CD4-positive, alpha-beta T cell (primary cell): ENCODE measurements around the gene PBX1. TPM values are rescaled to one million over a fixed set of nuclear protein-coding genes. Genes with fewer than 3 reads are reported as not detected.

ENCODE experiments used
- ATAC-seq: fragments of 200-7000 bp; cut with Tn5 transposase; one replicate; pipeline ENCODE4 v1.10.0; 2022; ENCODE audit warnings: mild to moderate bottlenecking; ENCODE audit not compliant: poor library complexity
- CTCF ChIA-PET: fragments of 350-600 bp; sonication (Branson Sonifier 250); formaldehyde crosslinking; loops from one replicate; lab custom pipeline; 2021; ENCODE audit warnings: antibody characterized with exemption, inconsistent platforms; lab: Charles Lee
- POLR2A ChIA-PET: fragments of 350-600 bp; sonication (Branson Sonifier 250); formaldehyde crosslinking; loops from one replicate; lab custom pipeline; 2021; ENCODE audit warnings: antibody characterized with exemption, inconsistent platforms; lab: Charles Lee
- DNase-seq, 14 experiments: peaks; one replicate each; pipeline ENCODE4 v3.0.0-alpha.2; 2013 to 2020; ENCODE audit warnings: mixed read lengths in 2 of 14
- H3K27ac ChIP-seq, 2 donors: one replicate each; pipeline versions ENCODE4 v1.5.1 to v1.7.0; 2013; ENCODE audit warnings: low read length in 2 of 2, low read depth in 1 of 2, mild to moderate bottlenecking in 1 of 2
- H3K27me3 ChIP-seq, 2 experiments: 1 replicate in 1 of 2; 2 replicates in 1 of 2; pipeline versions ENCODE4 v1.6.1 to v1.7.0; 2013; ENCODE audit warnings: low read length in 2 of 2, control low read depth in 1 of 2, mild to moderate bottlenecking in 1 of 2, moderate library complexity in 1 of 2; ENCODE audit not compliant: insufficient read depth in 2 of 2, control insufficient read depth in 1 of 2
- H3K36me3 ChIP-seq: one replicate; pipeline ENCODE4 v1.6.1; 2013; ENCODE audit warnings: low read length, control low read depth; ENCODE audit not compliant: insufficient read depth
- H3K4me1 ChIP-seq: one replicate; pipeline ENCODE4 v1.6.1; 2013; ENCODE audit warnings: low read length, control low read depth; ENCODE audit not compliant: insufficient read depth
- H3K4me3 ChIP-seq: one replicate; pipeline ENCODE4 v1.5.1; 2013; ENCODE audit warnings: mild to moderate bottlenecking, low read length, moderate library complexity
- H3K9me3 ChIP-seq, 2 experiments: 1 replicate in 1 of 2; 2 replicates in 1 of 2; pipeline versions ENCODE4 v1.6.1 to v1.7.0; 2013; ENCODE audit warnings: low read length in 2 of 2, mild to moderate bottlenecking in 2 of 2, control low read depth in 1 of 2, moderate library complexity in 1 of 2; ENCODE audit not compliant: control insufficient read depth in 1 of 2, insufficient read depth in 1 of 2
- H3K27ac Mint-ChIP-seq: one replicate; pipeline ENCODE4 v1.8.0; 2020; ENCODE audit warnings: mixed read lengths
- H3K27me3 Mint-ChIP-seq: one replicate; pipeline ENCODE4 v1.8.0; 2021; ENCODE audit warnings: mixed read lengths
- H3K36me3 Mint-ChIP-seq: one replicate; pipeline ENCODE4 v1.8.0; 2021; ENCODE audit warnings: low read depth, mixed read lengths
- H3K4me1 Mint-ChIP-seq: one replicate; pipeline ENCODE4 v1.8.0; 2021; ENCODE audit warnings: low read depth, mixed read lengths
- H3K4me3 Mint-ChIP-seq: one replicate; pipeline ENCODE4 v1.8.0; 2020; ENCODE audit warnings: mild to moderate bottlenecking, mixed read lengths
- H3K9me3 Mint-ChIP-seq: one replicate; pipeline ENCODE4 v1.8.0; 2020; ENCODE audit warnings: mixed read lengths
- intact Hi-C, 2 experiments: fragments of 100-400 bp; cut with DNase I in 1 of 2; cut with micrococcal nuclease in 1 of 2; formaldehyde crosslinking; loops; one replicate each; pipeline versions ENCODE4 v1.15.1 to v1.9.0; 2023 to 2025; cut with DNase I, micrococcal nuclease
- total RNA-seq, 174 experiments: library from RNA in 2 of 174; stranded (reverse) in 2 of 174; gene quantifications; one replicate each; pipeline ENCODE4 v1.2.3 and lab custom pipeline; 2021 to 2026
- TF ChIP-seq, protein P1 (sequence below): fragments of 200-600 bp; IDR thresholded peaks from one replicate; pipeline ENCODE4 v1.8.0; 2022; ENCODE audit warnings: antibody characterized with exemption, mild to moderate bottlenecking

PBX1 gene
- total RNA-seq, 2 experiments from 2014 or later = 0.64 to 0.96 TPM

DNA sequence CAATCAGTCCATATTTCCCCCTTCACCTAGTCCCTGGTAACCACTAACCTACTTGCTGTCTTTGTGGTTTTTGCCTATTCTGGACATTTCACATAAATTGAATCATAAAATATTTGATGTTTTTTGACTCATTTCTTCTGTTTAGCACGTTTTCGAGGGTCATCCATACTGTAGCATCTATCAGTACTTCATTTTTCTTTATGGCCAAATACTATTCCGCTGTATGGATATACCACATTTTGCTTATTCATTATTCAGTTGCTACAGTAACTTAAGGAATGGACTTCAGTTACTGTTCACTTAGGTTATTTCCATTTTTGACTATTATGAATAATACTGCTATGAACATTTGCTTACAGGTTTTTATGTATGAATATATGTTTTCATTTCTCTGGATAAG lies 12.3 kb downstream of the PBX1 start:
- Mint-ChIP-seq H3K4me3 (no peak overlapping the region), H3K9me3 (no peaks in the 10 kb centered on the region), H3K27me3 (no peaks in the 10 kb centered on the region), H3K36me3 (no peaks in the 10 kb centered on the region), H3K4me1 (no peaks in the 10 kb centered on the region), H3K27ac (no peak overlapping the region)
- ATAC-seq (no peak), DNase-seq (no peak)
- Histone ChIP-seq H3K36me3 (no peaks in the 10 kb centered on the region), H3K27me3 (peaks cover 0 to 4% of the 10 kb centered on the region in 2 experiments), H3K4me3 (no peak overlapping the region), H3K27ac (no peak overlapping the region), H3K9me3 (peaks cover 4 to 9% of the 10 kb centered on the region in 2 experiments), H3K4me1 (no peaks in the 10 kb centered on the region)
- intact Hi-C loops = no loop called here
- ChIA-PET CTCF (no interaction called here), POLR2A (no interaction called here)
- TF ChIP-seq, protein P1, sequence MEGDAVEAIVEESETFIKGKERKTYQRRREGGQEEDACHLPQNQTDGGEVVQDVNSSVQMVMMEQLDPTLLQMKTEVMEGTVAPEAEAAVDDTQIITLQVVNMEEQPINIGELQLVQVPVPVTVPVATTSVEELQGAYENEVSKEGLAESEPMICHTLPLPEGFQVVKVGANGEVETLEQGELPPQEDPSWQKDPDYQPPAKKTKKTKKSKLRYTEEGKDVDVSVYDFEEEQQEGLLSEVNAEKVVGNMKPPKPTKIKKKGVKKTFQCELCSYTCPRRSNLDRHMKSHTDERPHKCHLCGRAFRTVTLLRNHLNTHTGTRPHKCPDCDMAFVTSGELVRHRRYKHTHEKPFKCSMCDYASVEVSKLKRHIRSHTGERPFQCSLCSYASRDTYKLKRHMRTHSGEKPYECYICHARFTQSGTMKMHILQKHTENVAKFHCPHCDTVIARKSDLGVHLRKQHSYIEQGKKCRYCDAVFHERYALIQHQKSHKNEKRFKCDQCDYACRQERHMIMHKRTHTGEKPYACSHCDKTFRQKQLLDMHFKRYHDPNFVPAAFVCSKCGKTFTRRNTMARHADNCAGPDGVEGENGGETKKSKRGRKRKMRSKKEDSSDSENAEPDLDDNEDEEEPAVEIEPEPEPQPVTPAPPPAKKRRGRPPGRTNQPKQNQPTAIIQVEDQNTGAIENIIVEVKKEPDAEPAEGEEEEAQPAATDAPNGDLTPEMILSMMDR = no peak

DNA sequence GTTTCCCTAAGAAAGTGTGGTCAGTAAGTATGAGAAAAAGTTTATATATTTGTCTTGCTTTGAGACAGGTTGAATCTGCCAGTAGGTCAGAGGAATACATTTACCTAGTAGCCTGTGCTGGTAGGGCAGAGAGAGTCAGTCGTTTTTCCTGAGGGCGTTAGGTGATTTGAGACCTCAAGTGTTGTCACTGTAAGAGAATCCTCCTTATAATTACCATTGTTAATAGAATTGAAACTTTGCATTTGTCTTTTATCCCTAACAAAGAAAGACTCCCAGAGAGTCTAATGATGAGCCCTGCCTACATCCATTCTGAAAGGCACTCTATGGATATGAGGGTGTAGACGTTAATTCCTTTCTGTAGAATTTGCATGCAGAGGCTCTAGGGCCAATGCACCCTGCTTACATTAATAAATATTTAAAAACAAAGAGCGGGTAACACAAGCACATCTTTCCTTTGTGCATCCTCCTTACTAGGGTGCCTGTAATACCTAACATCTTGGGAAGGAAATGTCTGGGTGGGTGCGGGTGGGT lies 16.4 kb downstream of the PBX1 start:
- DNase-seq = no peak
- intact Hi-C loops = no loop called here
- TF ChIP-seq, protein P1 = no peak
- no peak for ATAC-seq
- Mint-ChIP-seq H3K27me3 (no peaks in the 10 kb centered on the region), H3K9me3 (no peaks in the 10 kb centered on the region), H3K27ac (no peak overlapping the region), H3K36me3 (no peaks in the 10 kb centered on the region), H3K4me1 (no peaks in the 10 kb centered on the region), H3K4me3 (no peak overlapping the region)
- ChIA-PET CTCF (no interaction called here), POLR2A (no interaction called here)
- Histone ChIP-seq H3K36me3 (no peaks in the 10 kb centered on the region), H3K27ac (no peak overlapping the region), H3K9me3 (peaks cover 0 to 12% of the 10 kb centered on the region in 2 experiments), H3K4me1 (no peaks in the 10 kb centered on the region), H3K4me3 (no peak overlapping the region), H3K27me3 (peaks cover 0 to 4% of the 10 kb centered on the region in 2 experiments)

DNA sequence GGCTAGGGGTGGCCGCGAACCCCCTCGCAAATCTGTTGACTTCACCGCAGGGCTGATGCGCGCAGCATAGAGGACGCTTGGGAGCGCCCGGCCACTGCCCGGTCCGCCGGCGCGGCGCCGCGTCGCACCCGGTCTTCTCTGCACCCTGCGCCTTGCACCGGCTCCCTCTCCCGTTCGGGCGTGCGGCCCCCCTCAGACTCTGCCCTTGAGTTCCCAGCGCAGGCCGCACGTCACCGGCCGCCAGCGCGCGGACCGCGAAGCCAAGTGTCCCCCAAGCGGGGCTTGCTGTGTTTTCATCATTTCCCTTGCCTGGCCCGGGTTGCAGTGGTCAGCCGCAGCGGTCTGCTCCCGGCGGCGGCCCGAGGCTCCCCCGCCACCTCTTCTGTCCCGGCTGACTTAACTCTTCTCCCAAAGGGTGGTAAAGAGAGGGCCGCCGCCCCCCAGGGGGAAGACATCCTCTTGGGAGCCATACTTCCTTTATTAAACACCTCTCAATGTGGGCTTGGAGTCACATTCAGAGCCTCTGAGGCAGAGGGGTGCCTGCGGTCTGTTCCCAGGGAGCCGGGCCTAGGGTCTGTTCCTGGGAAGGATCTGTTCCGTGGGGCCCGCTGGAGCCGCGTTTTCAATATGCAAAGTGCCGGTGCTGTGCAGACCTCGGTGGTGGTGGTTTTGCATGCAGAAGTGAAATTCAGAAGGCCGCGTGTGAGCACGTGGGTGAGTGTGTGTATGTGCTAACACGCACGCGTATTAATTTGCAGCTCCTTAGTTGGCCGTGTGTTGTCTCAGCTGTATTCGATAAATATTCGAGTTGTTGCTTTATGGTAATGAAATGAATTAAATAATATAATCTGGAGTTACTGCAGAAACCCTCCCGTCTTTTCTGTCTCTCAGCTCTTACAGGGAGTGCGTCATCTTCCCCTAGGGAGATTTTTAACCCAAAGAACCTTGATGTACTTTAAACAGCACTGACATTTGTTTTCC lies 17.6 kb downstream of the PBX1 start:
- Mint-ChIP-seq H3K4me1 (no peaks in the 10 kb centered on the region), H3K36me3 (no peaks in the 10 kb centered on the region), H3K27ac (no peak overlapping the region), H3K9me3 (no peaks in the 10 kb centered on the region), H3K4me3 (no peak overlapping the region), H3K27me3 (no peaks in the 10 kb centered on the region)
- CTCF ChIA-PET = no interaction called here
- H3K27ac ChIP-seq = no peak overlapping the region
- H3K4me3 ChIP-seq = no peak overlapping the region
- POLR2A ChIA-PET = no interaction called here
- DNase-seq (no peak), ATAC-seq (no peak)
- TF ChIP-seq, protein P1 = no peak
- no peaks in the 10 kb centered on the region for H3K4me1 ChIP-seq
- no peaks in the 10 kb centered on the region for H3K36me3 ChIP-seq
- H3K9me3 ChIP-seq = peaks cover 0 to 19% of the 10 kb centered on the region in 2 experiments
- peaks cover 0 to 4% of the 10 kb centered on the region in 2 experiments for H3K27me3 ChIP-seq
- intact Hi-C loops = no loop called here
